Thoracic aorta (tissue), 2 donors: ENCODE results near the gene SLC17A1. TPM values are rescaled to one million over a fixed set of nuclear protein-coding genes. Genes with fewer than 3 reads are reported as not detected.

Source experiments
- ATAC-seq: fragments of 150-250 bp; one replicate; pipeline ENCODE4 v1.8.0; 2017; ENCODE audit warnings: low read depth; ENCODE audit not compliant: insufficient number of reproducible peaks, low FRiP score
- DNase-seq: peaks from one replicate; pipeline ENCODE4 v3.0.0-alpha.2; 2020; ENCODE audit warnings: low spot score
- H3K27ac ChIP-seq, 2 donors: fragments of 200-600 bp; sonication (generic); 1 replicate in 1 of 2; 2 replicates in 1 of 2; pipeline ENCODE4 v1.5.1; 2016; ENCODE audit warnings: mild to moderate bottlenecking in 2 of 2, moderate library complexity in 2 of 2
- H3K27me3 ChIP-seq: fragments of 200-600 bp; sonication (generic); replicated peaks from 2 replicates; pipeline ENCODE4 v1.6.0; 2016; ENCODE audit warnings: mild to moderate bottlenecking; ENCODE audit not compliant: insufficient read depth
- H3K36me3 ChIP-seq: fragments of 200-600 bp; sonication (generic); one replicate; pipeline ENCODE4 v1.5.1; 2016
- H3K4me1 ChIP-seq, 2 donors: fragments of 200-600 bp; sonication (generic); 1 replicate in 1 of 2; 2 replicates in 1 of 2; pipeline versions ENCODE4 v1.5.1 to v1.6.0; 2016; ENCODE audit warnings: low read depth in 2 of 2, mild to moderate bottlenecking in 1 of 2; ENCODE audit not compliant: control insufficient read depth in 1 of 2
- H3K4me3 ChIP-seq: fragments of 200-600 bp; sonication (generic); 2 replicates; pipeline ENCODE4 v1.5.1; 2016; ENCODE audit warnings: mild to moderate bottlenecking
- H3K9me3 ChIP-seq: fragments of 200-600 bp; sonication (generic); 2 replicates; pipeline ENCODE4 v1.5.1; 2016
- CTCF ChIP-seq: fragments of 200-600 bp; sonication (generic); IDR thresholded peaks from one replicate; pipeline ENCODE4 v1.5.1; 2019; ENCODE audit warnings: antibody characterized with exemption
- total RNA-seq, 2 donors: library from RNA; depleted of rRNA; stranded (reverse); fragments of >200 nt; gene quantifications; one replicate each; pipeline versions ENCODE4 v1.1.0 to v1.2.3, GENCODE V29; 2016

The SLC17A1 gene
- total RNA-seq, 2 donors from 2014 or later: not detected

- no peak for TF ChIP-seq CTCF
- ATAC-seq (no peak), DNase-seq (no peak)
Measured at GRCh38 chr6:25768566-25768965, 63.3 kb downstream of the SLC17A1 start.

GRCh38 chr6:25764611-25765010, 67.2 kb downstream of the SLC17A1 start:
- no peak overlapping the region for H3K4me3 ChIP-seq
- H3K9me3 ChIP-seq: no peaks in the 10 kb centered on the region
- no peak overlapping the region for H3K27ac ChIP-seq
- H3K36me3 ChIP-seq: no peaks in the 10 kb centered on the region
- H3K27me3 ChIP-seq: no peaks in the 10 kb centered on the region
- ATAC-seq (no peak), DNase-seq (no peak)
- no peak for TF ChIP-seq CTCF
- no peaks in the 10 kb centered on the region for H3K4me1 ChIP-seq

More at GRCh38 chr6:25768566-25768965, 63.3 kb downstream of the SLC17A1 start:
- Histone ChIP-seq H3K4me1 (no peaks in the 10 kb centered on the region), H3K27ac (no peak overlapping the region), H3K36me3 (no peaks in the 10 kb centered on the region), H3K27me3 (no peaks in the 10 kb centered on the region), H3K9me3 (no peaks in the 10 kb centered on the region), H3K4me3 (no peak overlapping the region)

GRCh38 chr6:25757936-25758642, 73.8 kb downstream of the SLC17A1 start:
- no peaks in the 10 kb centered on the region for H3K27me3 ChIP-seq
- H3K27ac ChIP-seq: no peak overlapping the region
- no peak for TF ChIP-seq CTCF
- no peaks in the 10 kb centered on the region for H3K36me3 ChIP-seq
- DNase-seq (no peak), ATAC-seq (no peak)
- no peaks in the 10 kb centered on the region for H3K9me3 ChIP-seq
- no peaks in the 10 kb centered on the region for H3K4me1 ChIP-seq
- H3K4me3 ChIP-seq: no peak overlapping the region

- Histone ChIP-seq H3K4me1 (no peaks in the 10 kb centered on the region), H3K27me3 (no peaks in the 10 kb centered on the region), H3K9me3 (no peaks in the 10 kb centered on the region), H3K4me3 (no peak overlapping the region), H3K36me3 (no peaks in the 10 kb centered on the region), H3K27ac (no peak overlapping the region)
- no peak for TF ChIP-seq CTCF
- ATAC-seq (no peak), DNase-seq (no peak)
Measured at GRCh38 chr6:25756382-25757363, 75.2 kb downstream of the SLC17A1 start.

GRCh38 chr6:25755483-25755882, 76.4 kb downstream of the SLC17A1 start:
- Histone ChIP-seq H3K4me3 (no peak overlapping the region), H3K9me3 (no peaks in the 10 kb centered on the region), H3K4me1 (no peaks in the 10 kb centered on the region), H3K27me3 (no peaks in the 10 kb centered on the region), H3K36me3 (no peaks in the 10 kb centered on the region), H3K27ac (no peak overlapping the region)
- no peak for TF ChIP-seq CTCF
- DNase-seq: no peak
- no peak for ATAC-seq
